Parathyroid adenoma (tissue), 2 donors: ENCODE data around the gene RNF208.

ENCODE experiments used
- H2AFZ ChIP-seq: fragments of 300-600 bp; sonication (generic); one replicate; pipeline ENCODE4 v1.7.0; 2017; ENCODE audit warnings: antibody characterized with exemption, mild to moderate bottlenecking
- H3K27ac ChIP-seq: fragments of 300-600 bp; sonication (generic); one replicate; pipeline ENCODE4 v1.7.0; 2017
- H3K27me3 ChIP-seq: fragments of 300-600 bp; sonication (generic); one replicate; pipeline ENCODE4 v1.7.0; 2017; ENCODE audit warnings: low read length; ENCODE audit not compliant: control insufficient read depth, insufficient read depth
- H3K36me3 ChIP-seq: fragments of 300-600 bp; sonication (generic); one replicate; pipeline ENCODE4 v1.7.0; 2017; ENCODE audit warnings: low read length; ENCODE audit not compliant: control insufficient read depth, insufficient read depth
- H3K4me1 ChIP-seq: fragments of 300-600 bp; sonication (generic); one replicate; pipeline ENCODE4 v1.7.0; 2017; ENCODE audit warnings: control low read depth
- H3K4me2 ChIP-seq: fragments of 300-600 bp; sonication (generic); one replicate; pipeline ENCODE4 v1.7.0; 2017; ENCODE audit warnings: low read length
- H3K4me3 ChIP-seq: fragments of 300-600 bp; sonication (generic); one replicate; pipeline ENCODE4 v1.7.0; 2017; ENCODE audit warnings: low read depth, low read length
- H3K79me2 ChIP-seq: fragments of 300-600 bp; sonication (generic); one replicate; pipeline ENCODE4 v1.7.0; 2017; ENCODE audit warnings: control low read depth
- H3K9ac ChIP-seq: fragments of 300-600 bp; sonication (generic); one replicate; pipeline ENCODE4 v1.7.0; 2017; ENCODE audit warnings: mild to moderate bottlenecking
- H3K9me3 ChIP-seq: fragments of 300-600 bp; sonication (generic); one replicate; pipeline ENCODE4 v1.7.0; 2017; ENCODE audit warnings: low read length; ENCODE audit not compliant: control insufficient read depth
- TF ChIP-seq, protein P1 (sequence below): fragments of 300-600 bp; sonication (generic); IDR thresholded peaks from one replicate; pipeline ENCODE4 v1.7.0; 2017; ENCODE audit warnings: antibody characterized with exemption, mild to moderate bottlenecking
- donor health status: primary hyperparathyroidism.

Gene RNF208

GRCh38 chr9:137215196-137215986, 6.6 kb downstream of the RNF208 start:
- TF ChIP-seq, protein P1, sequence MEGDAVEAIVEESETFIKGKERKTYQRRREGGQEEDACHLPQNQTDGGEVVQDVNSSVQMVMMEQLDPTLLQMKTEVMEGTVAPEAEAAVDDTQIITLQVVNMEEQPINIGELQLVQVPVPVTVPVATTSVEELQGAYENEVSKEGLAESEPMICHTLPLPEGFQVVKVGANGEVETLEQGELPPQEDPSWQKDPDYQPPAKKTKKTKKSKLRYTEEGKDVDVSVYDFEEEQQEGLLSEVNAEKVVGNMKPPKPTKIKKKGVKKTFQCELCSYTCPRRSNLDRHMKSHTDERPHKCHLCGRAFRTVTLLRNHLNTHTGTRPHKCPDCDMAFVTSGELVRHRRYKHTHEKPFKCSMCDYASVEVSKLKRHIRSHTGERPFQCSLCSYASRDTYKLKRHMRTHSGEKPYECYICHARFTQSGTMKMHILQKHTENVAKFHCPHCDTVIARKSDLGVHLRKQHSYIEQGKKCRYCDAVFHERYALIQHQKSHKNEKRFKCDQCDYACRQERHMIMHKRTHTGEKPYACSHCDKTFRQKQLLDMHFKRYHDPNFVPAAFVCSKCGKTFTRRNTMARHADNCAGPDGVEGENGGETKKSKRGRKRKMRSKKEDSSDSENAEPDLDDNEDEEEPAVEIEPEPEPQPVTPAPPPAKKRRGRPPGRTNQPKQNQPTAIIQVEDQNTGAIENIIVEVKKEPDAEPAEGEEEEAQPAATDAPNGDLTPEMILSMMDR = no peak
- H3K4me1 ChIP-seq = no peaks in the 10 kb centered on the region
- H3K4me3 ChIP-seq = no peak overlapping the region
- H3K4me2 ChIP-seq = no peak overlapping the region
- H3K36me3 ChIP-seq = no peaks in the 10 kb centered on the region
- H3K27me3 ChIP-seq = no peaks in the 10 kb centered on the region
- H3K9ac ChIP-seq = no peak overlapping the region
- H3K27ac ChIP-seq = no peak overlapping the region
- H3K79me2 ChIP-seq = no peaks in the 10 kb centered on the region
- H3K9me3 ChIP-seq = no peaks in the 10 kb centered on the region
- H2AFZ ChIP-seq = no peak overlapping the region

DNA sequence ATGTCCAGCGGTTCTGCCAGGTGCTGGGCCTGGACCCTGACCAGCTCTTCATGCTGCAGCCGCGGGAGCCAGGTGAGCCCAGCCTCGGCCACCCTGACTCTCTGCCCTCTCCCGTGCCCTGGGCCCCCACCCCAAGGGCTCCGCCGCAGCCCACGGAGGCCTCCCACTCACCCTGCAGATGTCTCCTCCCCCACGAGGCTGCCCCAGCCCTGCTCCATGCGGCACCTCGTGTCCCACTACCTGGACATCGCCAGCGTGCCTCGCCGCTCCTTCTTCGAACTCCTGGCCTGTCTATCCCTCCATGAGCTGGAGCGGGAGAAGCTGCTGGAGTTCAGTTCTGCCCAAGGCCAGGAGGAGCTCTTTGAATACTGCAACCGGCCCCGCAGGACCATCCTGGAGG, 7.4 kb downstream of the RNF208 start:
- Histone ChIP-seq H3K4me3 (no peak overlapping the region), H3K4me1 (no peaks in the 10 kb centered on the region), H3K79me2 (no peaks in the 10 kb centered on the region), H2AFZ (no peak overlapping the region), H3K9me3 (no peaks in the 10 kb centered on the region), H3K4me2 (no peak overlapping the region), H3K36me3 (no peaks in the 10 kb centered on the region), H3K27ac (no peak overlapping the region), H3K9ac (no peak overlapping the region), H3K27me3 (no peaks in the 10 kb centered on the region)
- TF ChIP-seq, protein P1 = no peak

- H3K36me3 ChIP-seq = no peaks in the 10 kb centered on the region
- no peaks in the 10 kb centered on the region for H3K4me1 ChIP-seq
- H3K4me3 ChIP-seq = no peak overlapping the region
- H2AFZ ChIP-seq = no peak overlapping the region
- H3K27me3 ChIP-seq = no peaks in the 10 kb centered on the region
- TF ChIP-seq, protein P1 = no peak
- H3K9me3 ChIP-seq = no peaks in the 10 kb centered on the region
- H3K4me2 ChIP-seq = no peak overlapping the region
- H3K27ac ChIP-seq = no peak overlapping the region
- H3K9ac ChIP-seq = no peak overlapping the region
- H3K79me2 ChIP-seq = no peaks in the 10 kb centered on the region
Measured at GRCh38 chr9:137213160-137214060, 8.6 kb downstream of the RNF208 start.

DNA sequence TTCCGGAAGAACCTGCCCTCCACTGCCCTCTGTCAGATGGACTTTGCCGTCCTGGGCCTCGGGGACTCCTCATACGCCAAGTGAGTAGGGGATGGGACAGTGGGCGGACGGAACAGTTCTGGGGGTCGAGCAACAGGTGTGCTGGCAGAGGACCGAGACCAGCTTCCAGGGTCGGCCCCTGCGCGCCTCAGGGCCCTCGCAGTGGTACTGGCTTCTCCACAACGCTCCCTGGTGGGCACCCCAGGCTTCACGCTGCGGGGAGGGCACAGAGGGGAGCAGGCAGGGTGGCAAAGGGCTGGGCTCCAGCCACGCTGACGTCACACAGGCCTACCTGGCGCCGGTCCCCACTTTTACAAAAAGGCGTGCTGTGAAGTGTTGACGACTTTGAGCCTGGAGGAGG, 9.5 kb downstream of the RNF208 start:
- H3K79me2 ChIP-seq = no peaks in the 10 kb centered on the region
- no peaks in the 10 kb centered on the region for H3K4me1 ChIP-seq
- H3K9ac ChIP-seq = no peak overlapping the region
- H3K4me2 ChIP-seq = no peak overlapping the region
- no peaks in the 10 kb centered on the region for H3K36me3 ChIP-seq
- H2AFZ ChIP-seq = no peak overlapping the region
- H3K9me3 ChIP-seq = no peaks in the 10 kb centered on the region
- H3K4me3 ChIP-seq = no peak overlapping the region
- H3K27ac ChIP-seq = no peak overlapping the region
- H3K27me3 ChIP-seq = no peaks in the 10 kb centered on the region
- TF ChIP-seq, protein P1 = no peak
